ENCODE measurements around the gene KLHL22. TPM values are rescaled to one million over a fixed set of nuclear protein-coding genes. Genes with fewer than 3 reads are reported as not detected.
"Not testable (repeated sequence)": the region's sequence is repeated elsewhere in the genome, so short reads cannot be mapped to it uniquely, and the experiment has no call there.

Gene KLHL22
- total RNA-seq, 1 donor from 2014 or later: 25.7 TPM

DNA sequence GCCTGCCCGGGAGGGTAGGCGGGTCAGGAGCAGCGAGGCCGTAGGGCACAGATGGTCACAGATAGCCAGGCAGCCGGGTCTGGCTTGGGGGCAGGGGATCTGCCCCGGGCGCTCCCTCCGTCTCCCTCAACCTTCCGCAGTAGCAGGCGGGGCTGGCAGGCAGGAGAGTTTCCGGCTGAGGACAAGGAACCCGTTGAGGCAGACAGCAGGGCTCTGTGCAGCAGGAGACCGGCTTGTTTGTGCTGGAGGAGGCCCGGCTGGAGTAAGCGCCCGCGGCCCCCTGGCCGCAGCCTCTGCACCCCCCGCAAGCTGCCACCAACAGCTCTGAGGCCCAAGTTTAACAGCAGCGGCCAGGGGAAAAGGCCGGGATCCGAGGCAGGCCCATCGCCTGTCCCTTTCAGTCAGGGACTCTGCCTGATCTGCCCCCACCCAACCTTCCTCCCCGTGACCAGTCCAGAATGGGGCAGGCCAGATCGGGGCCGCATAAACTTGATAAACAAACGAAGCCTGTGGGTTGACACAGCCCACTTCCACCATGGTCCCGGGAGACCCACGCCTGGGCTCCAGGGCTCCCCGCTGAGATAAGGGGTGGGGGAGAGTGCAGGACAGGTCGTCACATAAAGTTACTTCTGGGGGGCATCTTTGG, 71.6 kb downstream of the KLHL22 start:
- no peak for DNase-seq (ENCODE audit: extremely low read depth, low read depth, low spot score)

- no peak for DNase-seq (ENCODE audit: extremely low read depth, low read depth, low spot score)
These were observed 72.3 kb downstream of the KLHL22 start for GRCh38 chr22:20423008-20423905.

- DNase-seq (ENCODE audit: extremely low read depth, low read depth, low spot score): no peak
These were observed 73.2 kb downstream of the KLHL22 start for GRCh38 chr22:20422271-20423007.

GRCh38 chr22:20421507-20421874, 74.1 kb downstream of the KLHL22 start:
- no peak for DNase-seq (ENCODE audit: extremely low read depth, low read depth, low spot score)

GRCh38 chr22:20420157-20420842, 75.3 kb downstream of the KLHL22 start:
- no peak for DNase-seq (ENCODE audit: extremely low read depth, low read depth, low spot score)

DNA sequence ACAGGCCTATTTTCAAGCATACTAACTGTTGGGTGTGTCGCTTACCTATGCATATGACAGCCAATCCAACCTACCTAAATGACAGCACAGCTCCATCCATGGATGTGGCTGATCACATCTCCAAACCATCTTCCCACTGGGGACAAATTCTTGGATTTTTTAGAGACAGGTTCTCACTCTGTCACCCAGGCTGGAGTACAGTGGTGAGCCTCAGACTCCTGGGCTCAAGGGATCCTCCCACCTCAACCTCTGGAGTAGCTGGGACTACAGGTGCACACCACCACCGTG, 76.0 kb downstream of the KLHL22 start:
- DNase-seq (ENCODE audit: extremely low read depth, low read depth, low spot score): no peak

DNA sequence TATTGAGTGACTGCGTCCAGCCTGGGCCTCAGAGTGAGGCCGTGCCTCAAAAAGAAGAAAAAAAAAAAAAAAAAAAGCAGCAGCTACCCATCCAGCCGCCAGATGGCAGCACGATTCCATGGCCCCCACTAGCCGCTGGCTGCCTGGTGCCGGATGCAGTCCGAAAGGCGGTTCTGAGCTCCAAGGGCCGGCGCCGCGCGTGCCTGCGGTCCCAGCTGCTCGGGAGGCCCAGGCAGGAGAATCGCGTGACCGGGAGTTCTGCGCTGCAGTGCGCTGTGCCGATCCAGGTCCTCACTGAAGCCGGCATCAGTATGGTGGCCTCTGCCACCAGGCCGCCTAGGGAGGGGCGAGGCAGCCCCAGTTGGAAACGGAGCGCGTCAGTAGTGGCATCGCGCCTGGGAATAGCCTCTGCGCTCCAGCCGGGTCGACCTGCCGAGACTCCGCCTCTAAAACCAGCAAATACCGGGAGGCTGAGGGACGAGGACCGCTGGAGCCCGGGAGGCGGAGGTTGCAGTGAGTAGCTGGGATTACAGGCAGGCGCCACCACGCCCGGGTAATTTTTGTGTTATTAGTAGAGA, 77.3 kb downstream of the KLHL22 start:
- peak; percentile 14 for DNase-seq (ENCODE audit: extremely low read depth, low read depth, low spot score)

DNA sequence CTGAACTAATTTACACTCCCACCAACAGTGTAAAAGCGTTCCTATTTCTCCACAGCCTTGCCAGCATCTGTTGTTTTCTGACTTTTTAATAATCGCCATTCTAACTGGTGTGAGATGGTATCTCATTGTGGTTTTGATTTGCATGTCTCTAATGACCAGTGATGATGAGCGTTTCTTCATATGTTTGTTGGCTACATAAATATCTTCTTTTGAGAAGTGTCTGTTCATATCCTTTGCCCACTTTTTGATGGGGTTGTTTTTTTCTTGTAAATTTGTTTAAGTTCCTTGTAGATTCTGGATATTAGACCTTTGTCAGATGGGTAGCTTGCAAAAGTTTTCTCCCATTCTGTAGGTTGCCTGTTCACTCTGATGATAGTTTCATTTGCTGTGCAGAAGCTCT, 79.9 kb downstream of the KLHL22 start:
- DNase-seq (ENCODE audit: extremely low read depth, low read depth, low spot score): not testable (repeated sequence)

GRCh38 chr22:20415241-20415640, 80.4 kb downstream of the KLHL22 start:
- DNase-seq (ENCODE audit: extremely low read depth, low read depth, low spot score): not testable (repeated sequence)

- no peak for DNase-seq (ENCODE audit: extremely low read depth, low read depth, low spot score)
These were observed 81.1 kb downstream of the KLHL22 start for GRCh38 chr22:20414450-20414849.

DNA sequence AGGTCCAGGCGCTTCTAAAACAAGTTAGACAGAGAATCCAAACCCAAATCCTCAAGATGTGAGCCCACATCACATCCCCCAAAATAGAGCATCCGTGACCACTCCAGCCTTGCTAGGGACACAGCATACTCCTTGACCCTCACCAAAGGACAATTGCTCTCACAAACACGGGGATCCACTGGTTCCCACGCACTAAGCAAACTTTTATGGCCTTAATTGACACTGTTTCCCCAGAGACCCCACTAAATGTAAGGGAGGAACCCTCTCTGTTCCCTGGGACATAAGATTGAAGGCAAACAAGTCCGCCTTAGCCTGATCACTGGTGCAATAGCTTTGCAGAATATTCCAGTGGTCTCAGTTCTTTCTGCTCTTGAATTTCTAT, 81.5 kb downstream of the KLHL22 start:
- DNase-seq (ENCODE audit: extremely low read depth, low read depth, low spot score): no peak

- no peak for DNase-seq (ENCODE audit: extremely low read depth, low read depth, low spot score)
These were observed 82.2 kb downstream of the KLHL22 start for GRCh38 chr22:20413217-20414058.

GRCh38 chr22:20412474-20413216, 83.0 kb downstream of the KLHL22 start:
- DNase-seq (ENCODE audit: extremely low read depth, low read depth, low spot score): no peak

DNA sequence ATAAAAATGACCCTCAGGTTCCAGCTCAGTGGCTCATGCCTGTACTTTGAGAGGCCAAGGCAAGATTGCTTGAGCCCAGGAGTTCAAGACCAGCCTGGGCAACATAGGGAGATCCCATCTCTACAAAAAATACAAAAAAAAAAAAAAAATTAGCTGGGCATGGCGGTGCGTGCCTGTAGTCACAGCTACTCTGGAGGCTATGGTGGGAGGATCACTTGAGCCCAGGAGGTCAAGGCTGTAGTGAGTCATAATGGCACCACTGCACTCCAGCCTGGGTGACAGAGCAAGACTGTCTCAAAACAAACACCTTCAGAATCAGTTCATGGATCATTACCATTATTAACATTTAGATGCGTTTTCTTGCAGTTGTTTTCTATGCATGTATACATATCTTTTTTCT, 86.2 kb downstream of the KLHL22 start:
- not testable (repeated sequence) for DNase-seq (ENCODE audit: extremely low read depth, low read depth, low spot score)

- no peak for DNase-seq (ENCODE audit: extremely low read depth, low read depth, low spot score)
These were observed 86.7 kb downstream of the KLHL22 start for GRCh38 chr22:20408891-20409290.

DNA sequence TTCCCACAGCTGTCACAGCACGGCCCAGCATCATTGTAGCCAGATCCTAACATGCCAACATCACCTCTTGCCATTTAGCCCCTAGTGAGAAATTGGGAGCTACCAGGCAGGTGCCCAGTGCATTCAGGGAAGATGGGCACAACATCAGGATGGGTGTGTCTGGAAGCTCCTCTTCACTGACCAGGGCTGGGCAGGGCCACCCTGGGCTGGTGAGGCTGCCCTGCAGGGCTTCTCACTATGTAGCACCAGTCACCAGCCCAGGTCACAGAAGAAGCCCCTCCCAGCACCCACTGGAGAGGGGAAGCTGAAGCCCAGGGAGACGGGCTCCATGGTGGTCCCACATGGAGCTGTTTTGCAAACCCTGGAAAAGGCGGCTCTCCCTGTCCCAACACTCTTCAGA, 87.8 kb downstream of the KLHL22 start:
- DNase-seq (ENCODE audit: extremely low read depth, low read depth, low spot score): no peak

DNA sequence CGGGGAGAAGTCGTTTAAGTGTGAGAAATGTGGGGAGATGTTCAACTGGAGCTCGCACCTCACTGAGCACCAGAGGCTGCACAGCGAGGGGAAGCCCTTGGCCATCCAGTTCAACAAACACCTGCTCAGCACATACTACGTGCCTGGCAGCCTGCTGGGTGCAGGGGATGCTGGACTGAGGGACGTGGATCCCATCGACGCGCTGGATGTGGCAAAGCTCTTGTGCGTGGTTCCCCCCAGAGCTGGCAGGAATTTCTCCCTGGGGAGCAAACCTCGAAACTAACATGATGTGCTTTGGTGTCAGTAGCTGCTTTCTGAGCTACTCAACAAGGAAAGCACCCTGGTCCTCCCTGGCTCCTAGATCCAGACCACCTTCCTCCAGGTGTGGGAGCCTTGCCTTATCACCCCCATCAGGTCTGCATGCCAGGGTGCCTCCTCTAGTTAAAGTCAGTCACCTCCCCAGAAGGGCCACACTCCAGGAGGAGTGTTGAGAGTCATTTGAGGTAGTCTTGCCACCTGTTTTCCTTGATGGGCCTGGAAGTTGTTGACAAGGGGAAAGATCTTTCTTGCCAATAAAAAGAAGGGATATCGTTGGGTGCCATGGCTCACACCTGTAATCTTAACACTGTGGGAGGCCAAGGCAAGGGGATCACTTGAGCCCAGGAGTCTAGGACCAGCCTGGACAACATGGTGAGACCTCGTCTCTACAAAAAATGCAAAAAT, 88.7 kb downstream of the KLHL22 start:
- DNase-seq (ENCODE audit: extremely low read depth, low read depth, low spot score): no peak

DNA sequence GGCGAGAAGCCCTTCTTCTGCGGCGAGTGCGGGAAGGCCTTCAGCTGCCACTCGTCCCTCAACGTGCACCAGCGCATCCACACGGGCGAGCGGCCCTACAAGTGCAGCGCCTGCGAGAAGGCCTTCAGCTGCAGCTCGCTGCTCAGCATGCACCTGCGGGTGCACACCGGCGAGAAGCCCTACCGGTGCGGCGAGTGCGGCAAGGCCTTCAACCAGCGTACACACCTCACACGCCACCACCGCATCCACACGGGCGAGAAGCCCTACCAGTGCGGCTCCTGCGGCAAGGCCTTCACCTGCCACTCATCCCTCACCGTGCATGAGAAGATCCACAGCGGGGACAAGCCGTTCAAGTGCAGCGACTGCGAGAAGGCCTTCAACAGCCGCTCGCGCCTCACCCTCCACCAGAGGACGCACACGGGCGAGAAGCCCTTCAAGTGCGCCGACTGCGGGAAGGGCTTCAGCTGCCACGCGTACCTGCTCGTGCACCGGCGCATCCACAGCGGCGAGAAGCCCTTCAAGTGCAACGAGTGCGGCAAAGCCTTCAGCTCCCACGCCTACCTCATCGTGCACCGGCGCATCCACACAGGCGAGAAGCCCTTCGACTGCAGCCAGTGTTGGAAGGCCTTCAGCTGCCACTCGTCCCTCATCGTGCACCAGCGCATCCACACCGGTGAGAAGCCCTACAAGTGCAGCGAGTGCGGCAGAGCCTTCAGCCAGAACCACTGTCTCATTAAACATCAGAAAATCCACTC, 89.5 kb downstream of the KLHL22 start:
- DNase-seq (ENCODE audit: extremely low read depth, low read depth, low spot score): no peak
